Measurements from ENCODE around the gene ITPRIPL1. TPM values are rescaled to one million over a fixed set of nuclear protein-coding genes. Genes with fewer than 3 reads are reported as not detected.
A peak's percentile ranks its signal among the peaks of the same experiment; 100 is the strongest.

Gene ITPRIPL1
- polyA plus RNA-seq, 1 experiment = 0.52 TPM

GRCh38 chr2:96323849-96324248, 1.3 kb upstream of the ITPRIPL1 start:
- POLR2A ChIA-PET = no interaction called here

GRCh38 chr2:96324721-96325040, 436 bp upstream of the ITPRIPL1 start:
- DNase-seq (ENCODE audit: low read depth) = no peak
- POLR2A ChIA-PET = no interaction called here
- CTCF ChIA-PET = interaction anchor here (1.7 to 2.2 kb wide), 2 partner anchors 9 to 184 kb away, joined by 5 to 8 read pairs; no protein-coding TSS in a partner anchor

More at GRCh38 chr2:96323849-96324248, 1.3 kb upstream of the ITPRIPL1 start:
- no peaks in the 10 kb centered on the region for H3K36me3 ChIP-seq (ENCODE audit: control insufficient read depth, insufficient read depth, low read length)
- H3K27me3 ChIP-seq (ENCODE audit: control insufficient read depth, insufficient read depth, low read length) = peaks cover 3% of the 10 kb centered on the region; the same call in 1 of the 2 replicates
- no peak for DNase-seq (ENCODE audit: low read depth)
- no peak for TF ChIP-seq CTCF (IDR thresholded peaks at IDR 0.05; ENCODE audit: insufficient read depth, low read depth, low read length)
- CTCF ChIA-PET = interaction anchor here (1.7 to 2.2 kb wide), 2 partner anchors 10 to 185 kb away, joined by 5 to 8 read pairs; no protein-coding TSS in a partner anchor
- H3K4me3 ChIP-seq (ENCODE audit: low read depth, low read length) = no peak overlapping the region

GRCh38 chr2:96325884-96326255, 753 bp downstream of the ITPRIPL1 start:
- TF ChIP-seq CTCF (IDR thresholded peaks at IDR 0.05; ENCODE audit: insufficient read depth, low read depth, low read length) = no peak
- ChIA-PET CTCF (interaction anchor here (1.1 kb wide), 1 partner anchor 10 kb away, joined by 3 read pairs; no protein-coding TSS in a partner anchor), POLR2A (no interaction called here)
- peaks cover 3% of the 10 kb centered on the region; the same call in 1 of the 2 replicates for H3K27me3 ChIP-seq (ENCODE audit: control insufficient read depth, insufficient read depth, low read length)
- no peak for DNase-seq (ENCODE audit: low read depth)
- H3K4me3 ChIP-seq (ENCODE audit: low read depth, low read length) = no peak overlapping the region
- no peaks in the 10 kb centered on the region for H3K36me3 ChIP-seq (ENCODE audit: control insufficient read depth, insufficient read depth, low read length)

More at GRCh38 chr2:96324721-96325040, 436 bp upstream of the ITPRIPL1 start:
- H3K27me3 ChIP-seq (ENCODE audit: control insufficient read depth, insufficient read depth, low read length) = peaks cover 3% of the 10 kb centered on the region; the same call in 1 of the 2 replicates
- peak overlapping the region; percentile 39 for H3K4me3 ChIP-seq (ENCODE audit: low read depth, low read length)
- TF ChIP-seq CTCF (IDR thresholded peaks at IDR 0.05; ENCODE audit: insufficient read depth, low read depth, low read length) = no peak
- H3K36me3 ChIP-seq (ENCODE audit: control insufficient read depth, insufficient read depth, low read length) = no peaks in the 10 kb centered on the region

GRCh38 chr2:96326564-96326963, 1.4 kb downstream of the ITPRIPL1 start:
- TF ChIP-seq CTCF (IDR thresholded peaks at IDR 0.05; ENCODE audit: insufficient read depth, low read depth, low read length) = no peak
- CTCF ChIA-PET = interaction anchor here (1.1 kb wide), 1 partner anchor 10 kb away, joined by 3 read pairs; no protein-coding TSS in a partner anchor
- Histone ChIP-seq H3K4me3 (ENCODE audit: low read depth, low read length) (no peak overlapping the region), H3K36me3 (ENCODE audit: control insufficient read depth, insufficient read depth, low read length) (no peaks in the 10 kb centered on the region), H3K27me3 (ENCODE audit: control insufficient read depth, insufficient read depth, low read length) (0 out of 2 replicates have a peak, but pooled peaks cover 2% of the 10 kb centered on the region)
- DNase-seq (ENCODE audit: low read depth) = no peak
- POLR2A ChIA-PET = no interaction called here

GRCh38 chr2:96326990-96327820, 2.1 kb downstream of the ITPRIPL1 start:
- no peak for TF ChIP-seq CTCF (IDR thresholded peaks at IDR 0.05; ENCODE audit: insufficient read depth, low read depth, low read length)
- no peaks in the 10 kb centered on the region for H3K36me3 ChIP-seq (ENCODE audit: control insufficient read depth, insufficient read depth, low read length)
- no peak for DNase-seq (ENCODE audit: low read depth)
- CTCF ChIA-PET = no interaction called here
- H3K4me3 ChIP-seq (ENCODE audit: low read depth, low read length) = no peak overlapping the region
- POLR2A ChIA-PET = no interaction called here
- H3K27me3 ChIP-seq (ENCODE audit: control insufficient read depth, insufficient read depth, low read length) = no peaks in the 10 kb centered on the region
